KG1 (cell line): ENCODE results near the gene TP53BP1.
"Not testable (repeated sequence)": the region's sequence is repeated elsewhere in the genome, so short reads cannot be mapped to it uniquely, and the experiment has no call there.

Experiments
- DNase-seq: peaks from one replicate; lab custom pipeline; 2025; lab: John Stamatoyannopoulos, UW

Gene TP53BP1

DNA sequence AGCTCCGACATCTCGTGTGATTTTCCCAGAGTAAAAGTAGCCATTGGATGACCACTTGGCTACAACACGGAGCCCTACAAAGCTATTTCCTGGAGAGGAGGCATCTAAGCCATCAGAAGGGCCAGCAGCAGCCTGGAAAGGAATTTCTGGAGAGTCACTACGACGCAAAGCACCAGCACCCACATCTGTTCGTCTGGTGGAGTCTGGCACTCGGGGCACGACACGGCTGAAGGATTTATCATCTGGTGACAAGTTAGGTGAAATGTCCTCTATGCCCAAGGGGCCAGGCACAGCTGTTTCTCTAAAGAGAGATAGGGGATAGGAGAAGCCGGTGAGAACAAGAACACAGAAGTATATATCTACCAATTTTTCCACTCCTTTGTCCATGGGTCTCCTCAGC, 72.5 kb downstream of the TP53BP1 start:
- no peak for DNase-seq

DNA sequence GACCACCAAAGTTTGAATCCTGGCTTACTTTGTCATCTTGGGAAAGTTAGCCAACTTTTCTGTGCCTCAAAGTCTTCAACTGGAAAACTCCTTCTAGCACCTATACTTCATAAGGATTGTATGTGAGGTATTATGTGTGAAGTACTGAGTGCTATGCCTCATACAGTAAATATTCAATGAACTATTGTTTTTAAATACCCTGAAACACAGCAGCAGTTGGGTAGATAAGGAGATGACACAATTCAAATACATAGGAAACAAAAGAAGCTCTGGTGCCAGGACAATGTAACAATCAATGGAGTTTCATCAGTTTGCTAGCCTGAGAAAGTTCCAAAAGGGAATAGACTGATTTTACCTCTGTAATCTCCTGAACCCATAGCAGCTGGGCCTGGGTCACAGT, 78.8 kb downstream of the TP53BP1 start:
- DNase-seq = no peak

DNA sequence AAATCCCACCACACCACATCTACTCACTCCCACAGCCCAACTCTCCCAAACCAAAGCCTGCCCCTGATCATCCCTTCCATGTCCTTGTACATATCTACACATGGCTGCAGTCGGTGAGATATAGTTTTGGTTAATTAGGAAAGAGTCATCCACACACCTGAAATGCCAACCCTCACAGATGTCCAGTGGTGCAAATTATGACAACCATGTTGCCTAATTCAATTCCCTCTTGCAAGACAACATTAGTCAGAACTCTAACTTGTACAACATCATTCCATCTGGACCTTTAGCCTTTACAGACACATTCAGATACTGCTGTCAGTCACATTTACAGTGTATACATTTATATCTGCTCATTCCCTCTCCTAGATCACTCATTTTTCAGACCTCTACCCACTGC, 80.9 kb downstream of the TP53BP1 start:
- no peak for DNase-seq

DNA sequence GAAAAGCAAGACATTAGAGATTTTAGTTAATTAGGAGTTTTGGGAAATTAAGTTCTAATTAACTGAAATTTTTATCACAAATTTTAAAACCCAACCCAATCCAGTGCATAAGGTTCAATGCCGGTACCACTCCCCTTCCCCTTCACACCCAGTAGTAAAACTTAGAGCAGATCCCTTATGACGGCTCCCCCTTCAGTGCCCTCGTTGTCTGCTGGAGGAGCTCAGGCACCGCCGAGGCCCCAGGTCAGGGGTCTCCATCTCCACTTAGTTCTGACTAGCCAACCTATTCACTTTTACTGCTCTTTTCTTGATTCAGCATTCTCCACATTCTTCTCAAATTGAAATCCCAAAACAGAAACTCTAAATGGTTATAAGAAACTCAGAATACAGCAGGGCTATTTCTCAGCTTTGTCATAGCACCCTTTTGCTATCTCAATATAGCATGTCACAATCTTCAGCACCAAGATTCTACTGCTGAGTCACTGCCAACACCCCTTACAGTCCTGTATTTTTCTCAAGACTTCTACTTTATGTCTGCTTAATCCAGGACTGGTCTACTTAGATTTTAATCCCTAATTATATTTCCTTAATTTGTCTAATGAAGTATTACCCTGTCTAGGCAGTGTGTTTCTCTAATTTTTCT, 82.3 kb downstream of the TP53BP1 start:
- DNase-seq = no peak

DNA sequence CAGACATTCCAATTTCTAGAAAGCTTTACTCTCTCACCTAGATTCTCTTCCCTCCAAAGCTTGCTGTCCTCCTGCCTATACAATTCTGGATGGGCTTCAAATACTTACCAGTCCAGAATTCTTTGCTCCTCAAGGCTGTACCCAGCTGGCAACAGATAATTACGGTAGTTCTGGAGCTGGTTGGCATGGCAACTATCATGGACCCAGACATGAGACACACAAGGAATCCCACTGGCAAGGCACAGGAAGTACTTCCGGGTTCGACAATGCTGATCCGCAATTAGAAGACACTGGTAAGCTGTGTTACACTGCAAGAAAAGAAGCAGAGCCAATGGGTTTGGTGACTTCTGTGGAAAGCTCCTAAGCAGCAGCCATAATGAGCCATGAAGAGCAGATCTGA, 84.2 kb downstream of the TP53BP1 start:
- DNase-seq = no peak

DNA sequence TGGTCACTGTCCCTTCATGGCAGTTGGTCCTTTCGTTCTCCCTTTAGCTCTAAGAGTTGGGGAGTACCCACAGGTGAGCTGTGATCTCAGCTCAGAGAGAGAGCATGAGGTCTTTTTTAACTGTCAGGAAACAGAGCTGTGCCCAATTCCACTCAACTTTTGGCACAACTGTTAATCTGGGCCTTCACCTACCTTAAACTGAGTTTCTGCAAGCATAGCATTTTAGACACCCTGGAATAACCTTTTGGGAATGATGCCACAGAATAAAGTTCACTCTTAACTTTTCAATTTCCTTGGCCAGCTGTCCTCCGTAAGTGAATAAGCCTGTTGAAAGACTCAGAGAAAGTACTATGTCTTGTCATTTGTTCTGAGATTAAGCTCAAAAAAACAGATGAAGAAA, 86.1 kb downstream of the TP53BP1 start:
- no peak for DNase-seq

DNA sequence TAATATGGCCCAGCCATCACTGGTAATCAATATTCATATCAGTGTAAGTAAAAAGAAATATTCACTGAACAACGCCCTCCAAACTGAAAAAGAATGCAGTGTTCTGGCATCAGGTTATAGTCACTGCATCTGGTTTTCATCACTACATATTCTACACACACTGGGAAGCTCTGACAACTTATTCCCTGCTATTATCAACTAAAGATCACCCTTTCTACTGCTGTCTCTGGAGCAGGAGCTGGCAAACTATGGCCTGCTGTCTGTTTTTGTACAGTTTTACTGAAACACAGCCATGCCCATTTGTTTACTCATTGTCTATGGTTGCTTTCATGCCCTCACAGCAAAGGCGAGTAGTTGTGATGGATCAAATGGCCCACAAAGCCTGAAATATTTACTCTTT, 86.8 kb downstream of the TP53BP1 start:
- no peak for DNase-seq

DNA sequence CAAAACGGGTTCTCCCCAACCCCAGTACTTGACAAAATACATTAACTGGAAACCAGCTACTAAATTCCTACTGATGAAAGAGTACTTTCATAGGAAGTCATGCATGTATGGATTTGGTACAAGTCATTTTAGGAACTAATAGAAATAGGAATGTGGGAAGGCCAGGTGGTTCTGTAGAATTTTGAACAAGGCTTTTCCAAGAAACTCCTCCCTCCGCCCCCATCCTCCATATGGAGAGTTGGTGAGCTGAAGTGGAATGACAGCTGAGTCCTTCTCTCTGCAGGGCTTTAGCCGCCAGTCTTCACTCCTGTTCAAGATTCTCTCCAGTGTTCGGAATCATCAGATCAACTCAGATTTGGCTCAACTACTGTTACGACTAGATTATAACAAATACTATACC, 88.8 kb downstream of the TP53BP1 start:
- no peak for DNase-seq

DNA sequence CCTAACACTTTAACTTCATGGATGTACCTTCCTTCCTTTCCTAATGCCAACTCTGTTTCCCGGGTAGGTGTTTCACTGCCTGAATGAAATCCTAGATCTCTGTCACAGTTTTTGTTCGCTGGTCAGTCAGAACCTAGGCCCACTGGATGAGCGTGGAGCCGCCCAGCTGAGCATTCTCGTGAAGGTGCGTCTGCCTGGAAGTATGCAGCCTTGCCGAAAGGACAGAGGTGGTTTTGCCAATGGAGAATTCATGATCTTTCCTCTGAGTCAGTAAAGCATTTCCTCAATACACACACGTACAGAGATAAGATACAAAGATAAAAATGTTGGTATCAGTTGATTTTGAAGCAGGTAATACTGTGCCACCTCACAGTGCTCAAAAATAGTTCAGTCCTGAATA, 89.3 kb downstream of the TP53BP1 start:
- no peak for DNase-seq

DNA sequence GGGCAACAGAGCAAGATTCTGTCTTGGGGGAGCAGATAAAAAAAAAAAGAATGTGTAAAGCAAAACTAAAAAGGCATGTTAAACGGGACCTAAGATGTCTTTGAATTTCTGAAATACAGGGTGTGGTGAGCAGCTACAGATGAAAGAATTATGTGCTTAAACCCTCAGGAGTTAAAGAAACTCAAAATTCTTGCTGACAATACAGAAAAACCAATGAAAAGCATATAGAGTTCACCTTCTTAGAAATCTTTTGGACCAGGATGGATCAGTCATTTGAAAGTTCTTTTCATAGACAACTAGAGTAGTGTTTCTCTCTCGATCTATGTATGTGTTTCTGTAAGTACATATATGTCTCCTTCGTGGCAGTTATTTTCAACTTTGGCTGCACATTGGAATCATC, 90.7 kb downstream of the TP53BP1 start:
- DNase-seq = no peak

DNA sequence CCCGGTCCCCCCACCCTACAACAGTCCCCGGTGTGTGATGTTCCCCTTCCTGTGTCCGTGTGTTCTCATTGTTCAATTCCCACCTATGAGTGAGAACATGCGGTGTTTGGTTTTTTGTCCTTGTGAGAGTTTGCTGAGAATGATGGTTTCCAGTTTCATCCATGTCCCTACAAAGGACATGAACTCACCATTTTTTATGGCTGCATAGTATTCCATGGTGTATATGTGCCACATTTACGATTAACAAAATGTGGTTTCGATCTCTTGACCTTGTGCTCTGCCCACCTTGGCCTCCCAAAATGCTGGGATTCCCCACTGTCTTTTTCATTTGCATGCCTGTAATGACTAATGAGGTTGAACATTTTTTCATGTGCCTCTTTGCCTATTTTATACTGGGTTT, 99.4 kb downstream of the TP53BP1 start:
- DNase-seq = not testable (repeated sequence)

DNA sequence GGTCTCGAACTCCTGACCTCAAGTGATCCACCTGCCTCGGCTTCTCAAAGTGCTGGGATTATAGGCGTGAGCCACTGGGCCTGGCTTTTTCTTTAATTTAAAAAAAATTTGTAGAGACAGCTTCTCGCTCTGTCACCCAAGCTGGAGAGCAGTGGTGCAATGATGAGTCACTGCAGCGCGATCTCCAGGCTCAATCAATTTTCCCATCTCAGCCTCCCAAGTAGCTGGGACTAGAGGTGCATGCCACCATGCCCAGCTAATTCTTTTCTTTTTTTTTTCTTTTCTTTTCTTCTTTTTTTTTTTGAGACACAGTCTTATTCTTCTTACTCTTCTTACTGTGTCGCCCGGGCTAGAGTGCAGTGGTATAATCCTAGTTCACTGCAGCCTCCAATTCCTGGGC, 102.2 kb downstream of the TP53BP1 start:
- DNase-seq = no peak

DNA sequence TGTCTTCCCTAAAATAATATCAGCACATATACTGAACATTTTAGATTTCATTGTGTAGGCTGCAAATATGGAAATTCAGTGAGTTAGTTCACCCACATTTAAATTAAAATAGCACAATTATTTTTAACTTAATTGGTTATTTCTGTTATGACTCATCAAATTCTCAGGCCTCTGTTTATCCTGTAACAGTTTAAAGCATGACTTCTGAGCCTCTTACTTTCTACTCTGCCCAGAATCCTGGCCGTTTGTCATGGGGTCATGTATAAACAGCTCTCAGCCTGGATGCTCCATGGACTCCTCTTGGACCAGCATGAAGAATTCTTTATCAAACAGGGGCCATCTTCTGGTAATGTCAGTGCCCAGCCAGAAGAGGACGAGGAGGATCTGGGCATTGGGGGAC, 109.9 kb downstream of the TP53BP1 start:
- no peak for DNase-seq

DNA sequence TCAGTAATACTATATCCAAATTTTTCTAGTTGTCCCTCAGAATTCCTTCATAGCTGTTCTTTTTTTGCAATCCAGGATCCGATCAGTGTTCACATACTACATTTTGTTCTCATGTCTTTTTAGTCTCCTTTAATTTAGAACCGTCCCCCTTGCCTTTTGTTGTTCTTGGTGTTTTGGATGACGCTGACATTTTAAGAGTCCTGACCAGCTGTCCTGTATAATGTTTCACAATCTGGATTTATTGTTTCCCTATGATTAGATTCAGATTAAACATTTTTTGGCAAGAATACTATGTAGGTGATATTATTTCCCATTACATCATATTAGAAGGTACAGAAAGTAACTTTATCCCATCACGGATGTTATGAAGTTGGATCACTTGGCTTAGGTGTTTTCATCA, 110.6 kb downstream of the TP53BP1 start:
- DNase-seq = no peak

DNA sequence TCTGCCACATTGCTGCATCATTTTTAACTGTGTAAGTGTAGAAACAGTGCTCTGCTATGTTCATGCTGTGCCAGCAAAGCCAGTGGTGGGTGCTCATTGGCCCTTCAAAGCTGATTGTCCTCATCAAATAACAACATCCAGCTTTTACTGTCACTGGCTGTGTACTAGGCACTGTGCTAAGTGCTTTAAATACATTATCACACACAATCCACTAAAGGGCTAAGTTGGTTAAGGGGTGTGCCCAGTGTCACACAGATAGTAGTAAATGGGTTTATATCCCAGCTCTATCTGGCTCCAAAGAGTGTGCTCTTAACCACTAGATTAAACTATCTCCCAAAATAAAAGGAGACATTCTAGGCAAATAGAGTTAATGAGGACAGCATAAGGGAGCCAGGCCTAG, 114.4 kb downstream of the TP53BP1 start:
- DNase-seq = no peak

DNA sequence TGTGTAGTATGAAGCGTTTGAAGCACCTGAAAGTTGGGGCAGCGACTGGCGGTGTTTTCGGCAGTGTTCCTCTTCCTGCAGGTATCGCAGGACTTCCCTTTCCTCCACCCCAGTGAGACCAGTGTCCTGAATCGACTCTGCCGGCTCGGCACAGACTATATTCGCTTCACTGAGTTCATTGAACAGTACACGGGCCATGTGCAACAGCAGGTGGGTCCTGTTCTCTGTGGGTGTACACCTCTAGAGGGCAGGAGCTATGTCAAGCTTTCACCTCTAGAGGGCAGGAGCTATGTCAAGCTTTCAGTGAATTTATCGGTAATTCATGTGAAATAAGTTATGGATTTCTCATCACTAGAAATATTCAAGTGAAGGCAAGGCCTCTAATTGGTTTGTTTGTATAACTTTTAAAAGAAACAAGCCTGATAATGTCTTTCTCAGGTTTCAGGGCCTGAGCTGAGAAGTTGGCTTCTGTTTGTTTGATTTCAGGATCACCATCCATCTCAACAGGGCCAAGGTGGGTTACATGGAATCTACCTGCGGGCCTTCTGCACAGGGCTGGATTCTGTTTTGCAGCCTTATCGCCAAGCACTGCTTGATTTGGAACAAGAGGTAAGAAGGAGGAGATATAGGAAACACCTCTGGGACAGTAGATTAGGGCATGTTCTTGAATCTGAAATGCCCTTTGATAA, 116.8 kb downstream of the TP53BP1 start:
- DNase-seq = no peak

DNA sequence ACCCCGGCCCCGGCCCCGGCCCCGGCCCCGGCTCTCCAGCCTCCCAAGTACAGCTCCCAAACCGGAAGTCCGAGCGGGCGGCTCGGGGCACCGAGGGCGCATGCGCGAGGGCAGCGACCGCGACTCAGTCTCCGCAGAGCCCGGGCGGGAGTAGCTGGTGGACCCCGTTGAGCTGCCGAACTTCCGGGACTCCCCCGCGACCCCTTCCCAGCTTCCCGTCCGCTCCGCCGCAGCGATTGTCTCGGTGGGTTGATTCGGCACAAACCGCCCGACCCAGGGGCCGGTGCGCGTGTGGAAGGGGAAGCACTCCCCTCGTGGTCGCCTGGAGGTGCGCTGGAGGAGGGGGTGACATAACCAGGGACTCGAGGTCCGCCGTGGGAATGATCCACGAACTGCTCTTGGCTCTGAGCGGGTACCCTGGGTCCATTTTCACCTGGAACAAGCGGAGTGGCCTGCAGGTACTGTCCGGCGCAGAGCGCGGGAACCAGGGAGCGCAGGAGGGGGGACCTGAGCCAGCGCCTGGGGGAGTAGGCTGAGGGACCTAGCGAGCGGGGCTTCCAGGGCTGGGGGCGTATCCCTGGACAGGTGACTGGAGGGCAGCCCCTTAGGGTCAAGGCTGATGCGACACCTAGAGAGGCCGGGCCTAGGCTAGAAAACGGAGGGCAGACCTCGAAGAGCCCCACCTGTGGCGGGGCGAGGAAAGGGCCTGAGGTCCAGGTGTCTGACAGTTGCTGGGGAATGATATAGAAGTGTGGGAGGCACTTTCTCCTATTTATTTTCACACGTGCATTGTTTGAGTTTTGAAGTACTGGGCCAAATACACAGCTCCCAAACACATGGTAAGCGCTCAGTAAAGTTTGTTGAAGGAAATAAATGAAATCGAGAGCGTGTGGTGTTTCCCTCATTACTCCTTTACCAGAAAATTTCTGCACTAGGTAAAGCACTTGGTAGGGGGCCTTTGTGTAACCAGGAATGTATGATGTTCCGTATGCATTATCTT, 121.7 kb downstream of the TP53BP1 start, which contains the start of the genes TUBGCP4 and ZSCAN29:
TSS of gene TUBGCP4 (plus strand) at position 127 of the 1,000 bp plus-strand sequence. CDS start at position 381, 254 bp downstream.
TSS of gene ZSCAN29 (minus strand) at position 69 of the 1,000 bp plus-strand sequence. CDS start 1,130 bp downstream, outside the sequence.
- peak; percentile 42 for DNase-seq

DNA sequence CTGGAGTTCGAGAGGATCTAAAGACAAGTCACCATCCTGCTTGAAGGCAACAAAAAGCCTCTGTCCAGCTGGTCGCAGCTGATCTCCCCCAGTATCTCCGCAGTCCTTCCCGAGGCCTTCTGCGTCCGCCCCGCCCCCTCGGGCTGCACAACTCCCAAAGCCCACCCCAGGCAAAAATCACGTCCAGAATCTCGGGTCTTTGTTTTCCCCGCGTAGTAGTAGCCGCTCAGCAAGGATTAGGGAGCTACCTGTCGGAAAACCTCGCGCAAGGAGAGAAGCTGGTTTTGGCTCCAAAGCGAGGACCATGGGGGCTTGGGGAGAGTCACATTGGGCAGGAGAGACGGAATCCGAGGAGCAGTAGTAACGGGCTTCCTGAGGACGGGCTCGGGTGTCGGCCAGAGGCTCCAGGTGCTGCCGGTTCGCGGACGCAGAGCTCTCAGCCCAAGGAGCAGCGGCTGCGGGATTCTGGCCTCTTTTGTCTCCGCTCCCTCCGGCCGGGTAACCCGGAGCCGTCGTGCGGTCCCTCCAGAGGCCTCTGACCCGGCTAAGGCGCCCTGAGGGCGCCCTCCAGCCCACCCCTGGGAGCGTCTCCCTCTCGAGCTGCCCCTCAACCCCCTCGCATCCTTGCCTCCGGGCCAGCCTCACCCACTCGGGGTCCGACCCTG, 122.5 kb downstream of the TP53BP1 start:
- no peak for DNase-seq

DNA sequence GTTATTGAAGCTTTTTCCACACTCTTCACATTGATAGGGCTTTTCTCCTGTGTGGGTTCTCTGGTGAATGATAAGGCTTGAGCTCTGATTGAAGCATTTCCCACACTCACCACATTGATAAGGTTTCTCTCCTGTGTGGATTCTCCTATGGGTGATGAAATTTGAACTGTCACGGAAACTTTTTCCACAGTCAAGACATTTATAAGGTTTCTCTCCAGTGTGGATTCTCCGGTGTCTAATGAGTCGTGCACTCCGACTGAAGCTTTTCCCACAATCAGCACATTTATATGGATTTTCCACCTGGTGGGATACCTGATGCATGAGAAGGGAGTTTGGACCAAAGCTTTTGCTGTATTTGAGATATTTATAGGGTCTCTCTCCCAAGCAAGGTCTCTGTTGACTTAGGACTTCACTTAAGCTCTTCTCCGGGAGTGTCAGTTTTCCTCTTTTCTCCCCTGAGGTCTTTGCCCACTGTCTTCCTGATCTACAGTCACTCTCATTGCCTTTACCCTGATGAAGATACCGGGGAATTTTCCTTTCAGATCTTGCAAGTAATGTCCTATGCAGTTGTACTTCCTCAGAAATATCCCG, 131.5 kb downstream of the TP53BP1 start:
- no peak for DNase-seq

DNA sequence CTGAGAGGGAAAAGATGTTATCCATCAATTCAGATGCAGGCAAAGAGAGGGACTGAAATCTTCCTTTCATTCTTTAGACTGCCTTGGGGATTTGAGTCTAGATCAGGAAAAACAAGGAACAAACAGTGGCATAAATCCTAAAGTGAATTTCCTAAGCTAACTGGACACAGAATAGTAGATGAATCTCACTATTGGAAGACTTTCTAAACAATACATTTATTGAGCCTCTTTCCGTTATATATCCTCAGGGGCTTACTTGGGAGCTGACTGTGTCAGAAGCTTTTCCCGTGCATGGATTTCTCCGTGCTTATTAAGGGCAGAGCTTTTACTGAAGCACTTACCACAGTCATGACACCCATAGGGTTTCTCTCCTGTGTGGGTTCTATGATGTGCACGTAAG, 132.1 kb downstream of the TP53BP1 start:
- DNase-seq = no peak
